ENCODE measurements around the gene CDK2. TPM values are rescaled to one million over a fixed set of nuclear protein-coding genes. Genes with fewer than 3 reads are reported as not detected.
"Not testable (repeated sequence)": the region's sequence is repeated elsewhere in the genome, so short reads cannot be mapped to it uniquely, and the experiment has no call there.

Gene CDK2
- total RNA-seq = 9.4 TPM

- Histone ChIP-seq H3K27ac (ENCODE audit: low read depth, low read length) (peak within 1 kb of the TSS; percentile 61), H3K36me3 (ENCODE audit: control insufficient read depth in 3 of 3, insufficient read depth in 3 of 3, low read length in 3 of 3) (peaks cover 0 to 6% (median 2%) of the 10 kb centered on the region in 3 donors), H3K9me3 (ENCODE audit: control insufficient read depth in 3 of 3, low read length in 3 of 3) (no peaks in the 10 kb centered on the region), H3K4me1 (ENCODE audit: control insufficient read depth in 3 of 3, insufficient read depth in 3 of 3, low read length in 3 of 3) (peaks cover 9 to 14% (median 12%) of the 10 kb centered on the region in 3 donors), H3K9ac (ENCODE audit: low read depth in 1 of 3, low read length in 3 of 3) (peak within 1 kb of the TSS; percentile 73 to 86 (median 85)), H3K4me3 (ENCODE audit: low read length in 3 of 3) (peak within 1 kb of the TSS; percentile 63 to 82 (median 76)), H3K27me3 (ENCODE audit: control insufficient read depth in 3 of 3, insufficient read depth in 3 of 3, low read length in 3 of 3) (no peaks in the 10 kb centered on the region)
Measured at GRCh38 chr12:55966408-55967281, at the start of gene CDK2. Gene CDK2 (plus strand): TSS chr12:55966830. CDS start chr12:55967009, 179 bp downstream.

- H3K9me3 ChIP-seq (ENCODE audit: control insufficient read depth in 3 of 3, low read length in 3 of 3); H3K4me3 ChIP-seq (ENCODE audit: low read length in 3 of 3); H3K9ac ChIP-seq (ENCODE audit: low read depth in 1 of 3, low read length in 3 of 3); H3K4me1 ChIP-seq (ENCODE audit: control insufficient read depth in 3 of 3, insufficient read depth in 3 of 3, low read length in 3 of 3); H3K27me3 ChIP-seq (ENCODE audit: control insufficient read depth in 3 of 3, insufficient read depth in 3 of 3, low read length in 3 of 3); H3K27ac ChIP-seq (ENCODE audit: low read depth, low read length); H3K36me3 ChIP-seq (ENCODE audit: control insufficient read depth in 3 of 3, insufficient read depth in 3 of 3, low read length in 3 of 3): not testable (repeated sequence)
Measured at GRCh38 chr12:55919032-55919431, 47.6 kb upstream of the CDK2 start.

GRCh38 chr12:55922126-55922525, 44.5 kb upstream of the CDK2 start:
- peaks cover 0 to 4% (median under 1%) of the 10 kb centered on the region in 3 donors for H3K36me3 ChIP-seq (ENCODE audit: control insufficient read depth in 3 of 3, insufficient read depth in 3 of 3, low read length in 3 of 3)
- H3K4me1 ChIP-seq (ENCODE audit: control insufficient read depth in 3 of 3, insufficient read depth in 3 of 3, low read length in 3 of 3) = peaks cover 6 to 10% (median 8%) of the 10 kb centered on the region in 3 donors
- no peak overlapping the region for H3K27ac ChIP-seq (ENCODE audit: low read depth, low read length)
- H3K9ac ChIP-seq (ENCODE audit: low read depth in 1 of 3, low read length in 3 of 3) = no peak overlapping the region
- no peak overlapping the region for H3K4me3 ChIP-seq (ENCODE audit: low read length in 3 of 3)
- no peaks in the 10 kb centered on the region for H3K9me3 ChIP-seq (ENCODE audit: control insufficient read depth in 3 of 3, low read length in 3 of 3)
- H3K27me3 ChIP-seq (ENCODE audit: control insufficient read depth in 3 of 3, insufficient read depth in 3 of 3, low read length in 3 of 3) = no peaks in the 10 kb centered on the region

GRCh38 chr12:55923648-55924047, 43.0 kb upstream of the CDK2 start:
- H3K9ac ChIP-seq (ENCODE audit: low read depth in 1 of 3, low read length in 3 of 3); H3K4me3 ChIP-seq (ENCODE audit: low read length in 3 of 3); H3K27me3 ChIP-seq (ENCODE audit: control insufficient read depth in 3 of 3, insufficient read depth in 3 of 3, low read length in 3 of 3); H3K27ac ChIP-seq (ENCODE audit: low read depth, low read length); H3K36me3 ChIP-seq (ENCODE audit: control insufficient read depth in 3 of 3, insufficient read depth in 3 of 3, low read length in 3 of 3); H3K9me3 ChIP-seq (ENCODE audit: control insufficient read depth in 3 of 3, low read length in 3 of 3): not testable (repeated sequence)
- H3K4me1 ChIP-seq (ENCODE audit: control insufficient read depth in 3 of 3, insufficient read depth in 3 of 3, low read length in 3 of 3) = peaks cover 13 to 20% (median 14%) of the 10 kb centered on the region in 3 donors

GRCh38 chr12:55925371-55925770, 41.3 kb upstream of the CDK2 start:
- Histone ChIP-seq H3K4me3 (ENCODE audit: low read length in 3 of 3) (no peak overlapping the region), H3K4me1 (ENCODE audit: control insufficient read depth in 3 of 3, insufficient read depth in 3 of 3, low read length in 3 of 3) (peaks cover 14 to 26% (median 15%) of the 10 kb centered on the region in 3 donors), H3K36me3 (ENCODE audit: control insufficient read depth in 3 of 3, insufficient read depth in 3 of 3, low read length in 3 of 3) (peaks cover 0 to 4% (median 4%) of the 10 kb centered on the region in 3 donors), H3K27me3 (ENCODE audit: control insufficient read depth in 3 of 3, insufficient read depth in 3 of 3, low read length in 3 of 3) (no peaks in the 10 kb centered on the region), H3K9me3 (ENCODE audit: control insufficient read depth in 3 of 3, low read length in 3 of 3) (no peaks in the 10 kb centered on the region), H3K9ac (ENCODE audit: low read depth in 1 of 3, low read length in 3 of 3) (no peak overlapping the region), H3K27ac (ENCODE audit: low read depth, low read length) (no peak overlapping the region)

GRCh38 chr12:55925870-55926737, 40.5 kb upstream of the CDK2 start:
- H3K27ac ChIP-seq (ENCODE audit: low read depth, low read length) = peak overlapping the region; percentile 97
- peak overlapping the region; percentile 99 to 100 (median 99) for H3K9ac ChIP-seq (ENCODE audit: low read depth in 1 of 3, low read length in 3 of 3)

GRCh38 chr12:55926738-55927587, 39.7 kb upstream of the CDK2 start:
- Histone ChIP-seq H3K4me3 (ENCODE audit: low read length in 3 of 3) (peak overlapping the region; percentile 99 to 100 (median 99)), H3K9me3 (ENCODE audit: control insufficient read depth in 3 of 3, low read length in 3 of 3) (no peaks in the 10 kb centered on the region), H3K4me1 (ENCODE audit: control insufficient read depth in 3 of 3, insufficient read depth in 3 of 3, low read length in 3 of 3) (peaks cover 21 to 36% (median 28%) of the 10 kb centered on the region in 3 donors), H3K36me3 (ENCODE audit: control insufficient read depth in 3 of 3, insufficient read depth in 3 of 3, low read length in 3 of 3) (peaks cover 0 to 4% (median 4%) of the 10 kb centered on the region in 3 donors), H3K27ac (ENCODE audit: low read depth, low read length) (peak overlapping the region; percentile 97), H3K27me3 (ENCODE audit: control insufficient read depth in 3 of 3, insufficient read depth in 3 of 3, low read length in 3 of 3) (peaks cover 0 to 7% (median 0%) of the 10 kb centered on the region in 3 donors), H3K9ac (ENCODE audit: low read depth in 1 of 3, low read length in 3 of 3) (peak overlapping the region; percentile 99 to 100 (median 99))

More at GRCh38 chr12:55925870-55926737, 40.5 kb upstream of the CDK2 start:
- peaks cover 16 to 33% (median 22%) of the 10 kb centered on the region in 3 donors for H3K4me1 ChIP-seq (ENCODE audit: control insufficient read depth in 3 of 3, insufficient read depth in 3 of 3, low read length in 3 of 3)
- peak overlapping the region; percentile 99 to 100 (median 99) for H3K4me3 ChIP-seq (ENCODE audit: low read length in 3 of 3)
- H3K9me3 ChIP-seq (ENCODE audit: control insufficient read depth in 3 of 3, low read length in 3 of 3) = no peaks in the 10 kb centered on the region
- H3K36me3 ChIP-seq (ENCODE audit: control insufficient read depth in 3 of 3, insufficient read depth in 3 of 3, low read length in 3 of 3) = peaks cover 0 to 4% (median 4%) of the 10 kb centered on the region in 3 donors
- peaks cover 0 to 2% (median 0%) of the 10 kb centered on the region in 3 donors for H3K27me3 ChIP-seq (ENCODE audit: control insufficient read depth in 3 of 3, insufficient read depth in 3 of 3, low read length in 3 of 3)

- H3K4me1 ChIP-seq (ENCODE audit: control insufficient read depth in 3 of 3, insufficient read depth in 3 of 3, low read length in 3 of 3) = peaks cover 29 to 44% (median 36%) of the 10 kb centered on the region in 3 donors
- H3K4me3 ChIP-seq (ENCODE audit: low read length in 3 of 3) = peak within 1 kb of the TSS; percentile 99 to 100 (median 99)
- peak within 1 kb of the TSS; percentile 97 for H3K27ac ChIP-seq (ENCODE audit: low read depth, low read length)
Measured at GRCh38 chr12:55927588-55928502, 38.8 kb upstream of the CDK2 start, which contains the start of gene PYM1. Gene PYM1 (minus strand): TSS chr12:55927894. CDS start chr12:55927761, 133 bp downstream.

More at GRCh38 chr12:55927588-55928502, 38.8 kb upstream of the CDK2 start, which contains the start of gene PYM1:
- Histone ChIP-seq H3K36me3 (ENCODE audit: control insufficient read depth in 3 of 3, insufficient read depth in 3 of 3, low read length in 3 of 3) (peaks cover 0 to 4% (median 2%) of the 10 kb centered on the region in 3 donors), H3K9ac (ENCODE audit: low read depth in 1 of 3, low read length in 3 of 3) (peak within 1 kb of the TSS; percentile 99 to 100 (median 99)), H3K9me3 (ENCODE audit: control insufficient read depth in 3 of 3, low read length in 3 of 3) (no peaks in the 10 kb centered on the region), H3K27me3 (ENCODE audit: control insufficient read depth in 3 of 3, insufficient read depth in 3 of 3, low read length in 3 of 3) (peaks cover 0 to 16% (median 8%) of the 10 kb centered on the region in 3 donors)

All from skeletal muscle tissue (tissue), 4 donors.